HG03378 (cell line): ENCODE results near the gene OPRL1.

Experiments
- ATAC-seq: cut with Tn5 transposase; IDR thresholded peaks from one replicate; pipeline ENCODE4 v1.9.1; 2021; ENCODE audit warnings: mild to moderate bottlenecking, moderate library complexity; ENCODE audit not compliant: unreplicated experiment

Gene OPRL1

DNA sequence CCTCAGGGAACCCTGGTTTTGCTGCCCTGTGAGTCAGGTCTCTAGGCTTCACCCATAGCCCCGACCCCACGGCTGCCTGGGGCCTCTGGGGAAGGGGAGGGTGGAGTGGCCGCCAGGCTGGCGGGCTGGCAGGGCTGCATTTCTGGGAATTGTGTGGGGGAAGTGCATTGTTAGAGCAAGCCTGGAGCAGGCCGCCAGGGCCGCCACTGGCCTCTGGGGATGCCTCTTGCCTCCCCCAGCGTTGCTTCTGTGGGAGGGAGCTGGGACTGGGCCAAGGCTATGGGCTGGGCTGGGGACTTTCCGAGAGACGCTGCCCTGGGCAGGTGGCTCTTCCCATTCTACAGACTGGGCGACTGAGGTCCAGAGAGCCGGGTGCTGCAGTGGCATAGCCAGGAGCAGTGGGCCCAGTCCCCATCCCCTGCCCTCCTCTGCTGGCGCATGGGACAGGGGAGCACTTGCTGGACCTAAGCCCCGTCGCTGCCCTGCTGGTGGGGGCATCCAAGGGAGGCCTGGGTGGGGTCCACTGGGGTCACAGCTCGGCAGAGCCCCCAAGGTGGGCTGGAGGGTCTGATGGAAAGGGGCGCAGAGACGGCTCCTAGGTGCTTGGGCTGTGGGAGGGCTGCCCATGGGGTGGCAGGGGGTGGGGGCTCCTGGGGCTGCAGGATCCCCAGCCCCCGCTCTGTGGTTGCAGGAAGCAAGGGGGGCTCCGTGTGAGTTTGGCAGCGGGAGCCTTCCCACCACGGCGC lies 23.8 kb upstream of the OPRL1 start:
- no peak for ATAC-seq

DNA sequence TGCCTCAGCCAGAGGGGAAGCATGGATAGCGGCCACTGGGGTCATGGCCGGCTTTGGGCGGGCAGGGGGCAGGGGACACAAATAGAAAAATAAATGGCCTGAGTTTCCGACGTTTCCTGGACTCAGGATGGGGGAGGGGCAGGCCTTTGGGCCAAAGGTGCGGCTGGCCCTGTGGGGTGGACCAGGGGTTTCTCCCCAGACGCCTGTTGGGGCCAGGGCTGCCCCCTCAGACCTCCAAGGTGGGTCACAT lies 23.3 kb upstream of the OPRL1 start:
- no peak for ATAC-seq

DNA sequence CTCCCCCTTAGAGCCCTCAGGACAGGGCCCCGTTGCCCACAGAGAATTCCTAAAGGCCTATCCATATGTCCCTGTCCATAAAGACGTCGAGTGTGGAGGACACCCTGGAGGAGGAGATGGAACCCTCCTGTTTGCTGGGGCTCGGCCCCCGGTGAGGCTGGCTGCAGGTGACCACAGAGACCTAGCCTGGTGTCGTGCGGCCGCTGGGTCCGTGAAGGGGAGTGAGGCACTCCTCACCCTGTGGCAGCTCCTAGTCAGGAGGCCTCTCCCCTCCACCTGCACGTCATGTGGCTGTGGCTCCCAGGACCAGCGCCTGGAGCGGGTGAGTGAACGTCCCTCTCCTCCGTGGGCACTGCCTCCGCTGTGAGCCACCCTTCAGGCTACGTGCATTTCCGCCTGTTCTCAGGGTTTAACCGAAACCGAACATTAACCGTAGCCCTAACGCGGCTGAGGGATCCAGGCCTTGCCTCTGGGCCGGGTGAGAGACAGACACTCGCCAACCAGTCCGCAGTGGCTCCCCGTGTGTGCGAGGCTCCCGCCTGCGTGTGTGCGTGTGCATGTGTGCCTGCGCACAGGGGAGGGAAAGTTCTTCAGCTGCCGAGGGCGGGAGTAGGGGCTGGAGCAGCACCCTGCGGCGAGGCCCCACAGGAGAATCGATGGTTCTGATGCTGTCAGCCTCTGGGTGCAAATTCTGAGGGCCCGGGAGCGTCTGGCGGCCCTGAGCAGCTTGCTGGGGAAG lies 22.8 kb upstream of the OPRL1 start:
- no peak for ATAC-seq

DNA sequence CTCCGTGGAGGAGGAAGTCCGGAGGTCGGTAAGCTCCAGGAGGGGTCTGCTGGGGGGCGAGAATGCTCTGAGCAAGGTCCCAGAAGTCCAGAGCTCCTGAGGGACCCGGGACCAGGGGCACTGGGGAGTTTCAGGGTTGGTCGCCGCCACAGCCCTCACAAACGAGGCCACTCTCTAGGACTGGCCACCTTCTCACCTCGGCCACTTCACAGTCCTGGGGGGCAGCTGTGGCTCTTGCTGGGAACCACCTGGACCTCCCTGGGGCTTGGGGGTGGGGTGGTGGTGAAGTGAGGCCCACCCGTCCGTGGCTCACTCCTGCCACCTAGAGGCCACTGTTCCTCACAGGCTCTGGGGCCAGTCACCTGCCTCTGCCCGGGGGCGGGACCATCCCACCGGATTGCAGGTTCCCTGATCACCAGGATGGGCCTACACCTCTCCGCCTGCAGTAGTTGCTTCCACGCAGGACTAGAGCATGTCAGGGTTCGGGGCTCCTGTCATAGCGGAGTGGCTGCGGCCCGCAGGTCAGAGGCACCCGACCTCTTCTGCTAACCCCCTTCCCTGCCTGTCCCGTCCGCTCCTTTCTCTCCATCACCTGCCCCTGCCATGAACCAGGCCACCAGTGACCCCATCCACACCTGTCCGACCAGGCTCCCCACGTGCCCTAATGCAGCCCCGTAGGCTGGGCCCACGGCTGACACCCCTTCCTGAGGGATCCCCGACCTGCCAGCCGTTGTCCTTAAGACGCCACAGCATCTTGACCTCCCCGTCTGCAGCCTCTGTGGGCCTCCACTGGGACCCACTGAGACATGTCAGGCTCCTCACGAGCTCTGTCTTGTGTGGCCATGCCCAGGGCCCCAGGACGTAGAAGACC lies 22.0 kb upstream of the OPRL1 start:
- no peak for ATAC-seq

DNA sequence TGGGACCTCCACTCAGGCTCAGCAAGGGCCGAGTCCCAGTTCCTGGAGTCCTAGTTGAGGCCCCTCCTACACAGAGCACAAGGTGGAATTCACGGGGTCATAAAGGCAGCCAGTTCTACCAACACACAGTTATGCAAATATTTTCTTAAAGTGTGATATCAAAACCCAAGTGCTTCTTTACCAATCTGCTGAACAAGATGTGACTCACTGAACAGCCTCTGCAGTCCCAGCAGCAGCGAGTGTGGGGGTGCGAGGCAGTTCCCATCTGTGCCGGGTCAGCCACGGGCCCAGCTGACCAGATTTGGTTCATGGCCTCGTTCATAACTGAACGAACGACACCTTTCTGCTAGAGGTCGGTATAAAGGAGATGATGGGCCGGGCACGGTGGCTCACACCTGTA lies 21.3 kb upstream of the OPRL1 start:
- ATAC-seq: no peak

DNA sequence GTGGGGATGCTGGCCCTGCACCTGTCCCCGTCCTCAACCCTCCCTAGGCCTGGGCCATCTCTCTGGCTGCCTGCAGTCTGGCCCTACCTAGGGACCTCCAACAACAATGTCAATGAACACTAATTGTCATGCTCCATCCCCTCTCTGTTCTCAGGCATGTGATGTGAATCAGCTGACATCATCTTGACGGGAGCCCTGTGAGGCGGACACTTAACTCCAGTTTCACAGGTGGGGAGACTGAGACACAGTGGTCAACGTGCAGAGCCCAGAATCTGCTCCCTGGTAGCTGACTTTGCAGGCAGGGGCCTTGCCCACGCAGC lies 17.6 kb upstream of the OPRL1 start:
- ATAC-seq: no peak

DNA sequence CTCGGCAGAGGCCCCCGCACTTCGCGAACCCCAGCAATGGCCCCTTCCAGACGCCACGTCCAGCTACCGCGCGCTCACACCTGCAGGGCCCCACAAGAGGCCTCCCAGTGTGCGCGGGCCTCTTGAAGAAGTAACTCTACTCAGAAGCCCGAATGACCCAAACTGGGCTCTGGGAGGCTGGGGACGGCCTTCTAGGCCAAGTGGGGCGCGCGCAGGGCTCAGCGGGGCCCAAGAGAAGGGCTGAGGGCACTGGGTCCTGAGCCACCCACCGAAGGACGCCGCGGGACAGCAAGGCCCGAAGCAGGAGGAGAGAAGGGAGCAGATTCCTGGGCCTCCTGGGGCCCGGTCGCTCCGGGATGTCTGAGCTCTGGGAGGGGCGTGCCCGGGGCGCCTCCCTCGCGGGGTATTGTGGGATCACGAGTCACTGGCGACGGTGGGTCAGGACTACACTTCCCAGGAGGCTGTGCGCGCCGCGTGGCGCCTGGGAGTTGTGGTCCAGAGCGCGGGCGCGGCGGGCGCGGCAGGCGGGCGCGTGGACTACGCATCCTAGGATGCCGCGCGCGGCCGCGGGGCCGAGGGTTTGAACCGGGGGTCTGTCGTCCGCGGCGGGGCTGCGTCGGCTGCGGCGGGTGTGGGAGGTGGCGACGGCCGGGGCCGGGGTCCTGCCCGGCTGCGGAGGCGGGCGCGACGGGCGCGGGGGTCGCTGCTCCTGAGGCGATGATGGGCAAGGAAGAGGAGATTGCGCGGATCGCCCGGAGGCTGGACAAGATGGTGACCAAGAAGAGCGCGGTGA lies 17.1 kb upstream of the OPRL1 start, which contains the start of gene TCEA2:
Gene TCEA2, plus strand, starts transcription at position 603 of the 793 bp plus-strand sequence. Its CDS starts 115 bp downstream, at position 718.
- ATAC-seq: peak; percentile 67

DNA sequence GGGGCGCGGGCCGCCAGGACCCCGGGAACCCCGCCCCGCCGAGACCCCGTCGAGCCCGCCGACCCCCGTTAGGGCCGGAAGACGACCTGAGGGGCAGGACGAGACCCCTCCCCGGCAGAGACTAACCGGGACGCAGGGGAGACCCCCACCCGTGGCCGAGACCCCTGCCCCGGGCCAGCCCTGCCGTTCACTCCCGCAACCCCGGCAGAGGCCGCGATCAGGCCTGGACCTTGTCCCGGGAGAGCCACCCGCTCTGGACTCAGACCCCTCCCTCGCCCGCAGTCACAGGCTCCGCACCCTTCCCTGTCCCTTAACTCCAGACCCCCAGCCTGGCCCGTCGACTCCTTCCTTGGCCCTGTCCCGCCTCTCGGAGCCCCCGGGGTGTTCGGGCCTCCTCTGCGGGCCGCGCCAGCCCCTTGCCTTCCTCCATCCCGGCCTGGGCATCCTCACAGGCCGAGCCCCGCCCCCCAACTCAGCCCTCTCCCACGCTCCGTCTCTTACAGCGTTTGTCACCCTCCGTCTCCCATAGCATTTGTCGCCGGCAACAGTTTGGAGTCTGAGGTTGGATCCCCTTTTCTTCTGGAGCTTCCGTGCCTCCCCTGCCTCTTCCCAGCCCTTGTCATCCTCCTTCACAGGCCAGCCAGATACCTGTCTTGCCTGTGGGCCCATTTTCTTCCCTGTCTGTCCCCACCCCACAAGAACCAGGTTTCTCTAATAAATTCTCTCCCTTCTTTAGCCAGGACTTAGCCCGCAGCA lies 16.3 kb upstream of the OPRL1 start:
- ATAC-seq: no peak

DNA sequence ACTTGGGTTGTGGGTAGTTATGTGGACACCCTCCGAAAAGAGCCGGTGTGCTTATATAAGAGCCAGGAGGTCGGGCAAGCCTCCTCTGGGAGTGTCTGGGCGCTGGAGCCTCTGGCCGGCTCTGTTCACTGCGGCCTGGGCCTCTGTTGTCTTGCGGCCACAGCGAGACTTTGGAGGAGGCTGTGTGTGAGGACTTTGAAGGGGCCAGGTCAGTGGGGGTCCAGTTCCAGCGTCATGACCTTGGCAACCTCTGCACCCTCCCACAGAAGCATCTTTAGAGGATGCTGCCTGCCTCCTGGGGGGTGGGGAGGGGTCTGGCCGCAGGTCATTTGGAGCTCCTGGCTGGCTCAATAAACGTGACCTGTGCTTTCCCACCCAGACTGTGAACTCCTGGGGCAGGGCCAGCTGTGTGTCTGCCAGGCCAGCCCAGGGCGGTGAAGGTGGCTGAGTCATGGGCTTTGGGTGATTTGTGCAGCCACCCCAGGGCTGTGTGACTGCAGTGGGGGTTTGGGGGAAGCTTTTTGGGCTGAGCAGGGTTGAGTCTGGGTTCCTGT lies 15.7 kb upstream of the OPRL1 start:
- no peak for ATAC-seq

DNA sequence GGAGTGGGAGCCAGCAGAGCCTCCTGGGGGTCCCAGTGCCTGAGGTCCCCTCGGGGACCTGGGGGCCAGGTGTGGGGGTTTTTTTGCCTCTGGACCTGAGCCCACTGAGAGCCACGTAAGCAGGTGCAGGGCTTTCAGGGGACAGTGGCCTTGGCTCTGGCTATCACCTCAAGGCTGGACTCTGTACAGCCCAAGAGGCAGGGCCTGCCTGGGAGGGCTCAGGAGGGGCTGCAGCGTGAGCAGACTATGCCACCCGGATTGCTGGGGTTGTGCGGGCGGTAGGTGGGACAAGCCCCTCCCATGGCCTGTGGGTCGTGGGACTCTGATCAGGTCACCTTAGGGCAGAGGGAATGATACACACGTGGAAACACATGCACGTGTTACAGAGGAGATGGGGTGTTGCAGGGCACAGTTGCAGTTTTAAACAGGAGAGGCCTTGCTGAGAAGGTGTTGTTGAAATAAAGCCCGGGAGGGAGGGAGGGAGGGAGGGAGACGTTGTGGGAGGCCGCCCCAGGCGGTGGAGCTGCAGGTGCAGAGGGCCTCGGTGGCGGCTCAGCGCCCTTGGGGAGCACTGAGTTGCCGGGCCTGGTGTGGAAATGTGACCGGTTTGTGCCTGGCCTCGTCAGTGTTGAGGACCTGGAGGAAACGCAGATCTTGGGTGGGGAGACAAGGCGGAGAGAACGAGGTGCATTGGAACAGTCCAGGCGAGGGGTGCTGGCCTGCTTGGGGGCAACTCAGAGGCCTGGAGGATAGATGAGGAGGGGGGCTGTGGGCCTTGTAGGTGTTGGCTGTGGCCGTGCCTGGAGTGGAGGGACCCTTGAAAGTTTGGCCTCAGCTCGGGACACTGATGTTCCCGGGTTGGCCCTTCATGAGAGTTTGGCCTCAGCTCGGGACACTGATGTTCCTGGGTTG lies 14.6 kb upstream of the OPRL1 start:
- no peak for ATAC-seq

DNA sequence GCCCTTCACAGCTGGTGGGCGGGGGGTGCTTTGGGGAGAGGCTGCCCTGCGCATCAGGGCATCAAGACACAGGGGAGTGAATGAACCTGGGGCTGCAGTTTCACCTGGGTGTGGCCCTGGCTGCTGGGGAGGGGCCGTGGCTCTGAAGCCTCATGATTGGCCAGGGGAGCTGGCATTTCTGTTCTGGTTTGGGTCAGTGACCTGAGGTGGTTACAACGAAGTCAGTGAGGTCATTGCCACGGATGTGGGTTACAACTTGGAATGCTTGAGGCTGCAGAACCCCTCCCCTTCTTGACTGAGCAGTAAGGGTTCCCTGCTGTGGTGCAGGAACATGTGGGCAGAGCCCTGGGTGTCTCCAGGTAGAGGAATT lies 13.9 kb upstream of the OPRL1 start:
- no peak for ATAC-seq

DNA sequence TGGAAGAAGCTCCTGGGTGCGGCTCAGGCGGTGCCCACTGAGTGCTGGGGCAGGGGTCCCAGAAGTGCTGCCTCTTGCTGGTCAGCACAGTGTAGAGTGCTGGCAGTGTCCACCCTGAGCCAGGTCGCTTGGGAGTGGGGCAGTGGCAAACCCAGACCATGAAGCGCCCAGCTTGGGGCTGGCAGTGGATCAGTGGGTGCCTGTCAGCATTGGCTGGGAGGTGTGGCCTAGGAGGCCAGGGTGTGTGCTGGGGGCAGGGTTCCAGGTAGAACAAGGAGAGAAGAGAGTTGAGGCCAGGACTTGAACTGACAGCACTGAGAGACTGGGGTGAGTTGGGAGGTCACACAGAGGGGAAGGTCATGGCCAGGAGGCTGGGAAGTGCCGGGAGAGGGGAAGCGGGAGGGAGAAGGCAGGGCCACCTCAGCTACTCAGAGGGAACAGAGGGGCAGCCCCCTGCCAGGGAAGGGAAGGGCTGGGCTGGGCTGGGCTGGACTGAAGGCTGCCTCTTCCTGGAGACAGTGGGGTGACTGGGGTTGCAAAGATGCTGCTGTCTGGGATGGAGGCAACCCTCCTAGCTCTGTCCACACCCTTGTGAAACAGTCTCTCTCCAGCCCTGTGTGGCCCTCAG lies 12.8 kb upstream of the OPRL1 start:
- ATAC-seq: no peak

DNA sequence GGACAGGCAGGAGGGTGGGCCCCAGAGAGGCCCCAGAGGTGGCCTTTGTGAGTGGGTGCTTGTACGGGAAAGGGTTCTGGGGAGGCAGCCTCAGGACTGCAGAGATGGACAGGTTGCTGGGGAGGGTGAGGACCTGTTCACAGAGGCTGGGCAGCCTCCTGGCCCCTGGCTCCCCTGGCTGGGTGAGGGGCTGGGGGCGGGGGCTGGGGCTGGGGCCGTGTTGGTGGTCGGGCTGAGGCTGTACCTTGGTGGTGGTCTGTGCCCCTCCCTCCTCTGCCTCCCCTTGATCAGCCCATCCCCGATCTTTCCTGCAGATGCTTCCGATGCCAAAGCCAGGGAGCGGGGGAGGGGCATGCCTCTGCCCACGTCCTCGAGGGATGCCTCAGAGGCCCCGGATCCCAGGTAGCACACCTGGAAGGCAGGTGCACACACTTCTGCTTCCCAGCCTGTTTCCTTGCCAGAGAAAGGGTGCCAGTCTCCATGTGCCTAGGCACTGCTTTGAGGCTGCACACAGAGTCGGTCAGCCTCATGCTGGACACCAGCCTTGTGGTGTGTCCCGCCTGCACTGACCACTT lies 12.1 kb upstream of the OPRL1 start:
- no peak for ATAC-seq

DNA sequence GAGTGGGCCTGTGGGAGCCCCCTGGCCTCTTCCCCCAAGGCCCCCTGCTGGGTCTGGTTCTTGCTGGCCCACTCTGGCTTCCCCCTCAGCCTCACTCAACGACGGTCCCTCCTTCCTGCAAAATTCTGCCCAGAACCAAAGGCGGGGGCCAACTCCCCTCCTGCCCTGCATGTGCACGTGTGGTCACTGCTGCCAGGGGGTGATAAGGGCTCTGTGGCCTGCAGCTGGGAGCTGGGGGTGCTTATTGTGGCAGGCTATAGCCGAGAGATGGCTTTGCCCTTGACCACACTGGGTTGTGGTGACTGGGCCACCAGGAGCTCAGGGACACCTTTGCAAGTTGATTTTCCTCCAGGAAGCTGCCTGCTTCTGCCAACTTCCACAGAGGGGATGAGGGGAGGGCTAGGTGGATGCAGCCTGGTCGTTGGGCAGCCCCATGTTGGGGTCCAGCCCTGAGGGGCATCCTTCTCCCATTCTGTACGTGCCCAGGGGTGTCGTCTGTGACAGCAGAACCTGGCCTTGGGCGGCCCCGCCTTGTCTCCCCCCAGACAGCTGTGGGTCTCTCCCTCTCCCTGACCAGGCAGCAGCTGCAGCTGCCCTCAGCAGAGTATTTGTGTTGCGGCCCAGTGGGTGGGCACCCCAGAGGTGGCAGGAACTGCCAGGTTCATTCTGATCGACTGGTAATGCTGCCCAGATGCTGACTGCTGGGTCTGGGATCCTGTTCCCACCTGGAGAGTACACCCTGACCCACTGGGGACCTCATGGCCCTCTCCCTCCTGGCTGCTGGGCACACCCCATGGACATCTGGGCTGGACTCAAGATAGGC lies 11.3 kb upstream of the OPRL1 start:
- ATAC-seq: no peak

DNA sequence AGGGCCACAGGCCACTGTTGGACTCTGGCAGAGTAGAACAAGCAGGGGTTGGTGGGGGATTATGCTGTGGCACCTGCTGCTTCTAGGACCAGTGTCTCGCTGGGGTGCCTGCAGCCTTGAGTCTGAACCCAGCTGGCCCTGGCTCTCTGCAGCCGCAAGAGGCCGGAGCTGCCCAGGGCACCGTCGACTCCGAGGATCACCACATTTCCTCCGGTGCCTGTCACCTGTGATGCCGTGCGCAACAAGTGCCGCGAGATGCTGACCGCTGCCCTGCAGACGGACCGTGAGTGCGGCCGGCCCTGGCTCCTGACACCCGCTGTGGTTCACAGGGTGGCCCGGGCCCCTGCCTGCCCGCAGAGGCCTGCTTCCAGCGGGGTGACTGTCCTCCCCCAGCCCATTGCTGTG lies 10.7 kb upstream of the OPRL1 start:
- no peak for ATAC-seq

DNA sequence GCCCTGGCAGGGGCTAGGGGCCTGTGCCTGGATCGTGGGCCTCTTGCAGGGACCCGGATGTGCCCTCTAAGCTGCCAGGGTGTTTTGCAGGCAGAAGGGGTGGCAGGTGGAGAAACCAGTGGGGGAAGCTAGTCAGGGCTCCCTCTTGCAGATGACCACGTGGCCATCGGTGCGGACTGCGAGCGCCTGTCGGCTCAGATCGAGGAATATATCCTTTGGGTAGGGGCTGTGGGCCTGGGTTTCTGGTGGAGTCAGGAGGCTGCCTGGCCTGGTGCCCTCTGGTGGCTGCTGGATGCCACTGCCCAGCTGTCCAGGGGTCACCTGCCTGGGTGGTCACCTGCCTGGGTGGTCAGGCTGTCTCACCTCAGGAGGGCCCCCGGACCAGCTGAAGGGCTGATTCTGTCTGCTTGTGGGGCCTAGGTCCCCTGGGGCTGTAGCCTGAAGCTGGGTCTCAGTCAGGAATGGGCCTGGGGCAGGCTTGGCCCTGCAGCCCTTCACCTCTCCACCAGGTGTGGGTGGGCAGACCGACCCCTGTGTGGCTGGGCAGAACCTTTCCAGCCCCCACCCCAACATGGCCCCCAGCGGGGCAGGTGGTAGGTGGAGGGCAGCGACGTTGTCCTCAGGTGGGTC lies 10.2 kb upstream of the OPRL1 start:
- no peak for ATAC-seq
